Cardiac fibroblast (primary cell): ENCODE measurements around the gene MEP1A.
"Not testable (repeated sequence)": the region's sequence is repeated elsewhere in the genome, so short reads cannot be mapped to it uniquely, and the experiment has no call there.

Experiments
- DNase-seq, 2 donors: peaks; one replicate each; pipeline versions ENCODE4 v3.0.0 to v3.0.0-alpha.2; 2010; ENCODE audit warnings: low read depth in 2 of 2
- H3K4me3 ChIP-seq, 2 donors: replicated peaks in 1 of 2; 1 replicate in 1 of 2; 2 replicates in 1 of 2; pipeline ENCODE4 v1.5.1; 2011; ENCODE audit warnings: low read depth in 2 of 2, low read length in 2 of 2, mild to moderate bottlenecking in 2 of 2, moderate library complexity in 1 of 2
- CTCF ChIP-seq: IDR thresholded peaks from one replicate; pipeline ENCODE4 v1.5.1; 2011; ENCODE audit warnings: low read depth, mild to moderate bottlenecking, low read length, inconsistent platforms

MEP1A gene

DNA sequence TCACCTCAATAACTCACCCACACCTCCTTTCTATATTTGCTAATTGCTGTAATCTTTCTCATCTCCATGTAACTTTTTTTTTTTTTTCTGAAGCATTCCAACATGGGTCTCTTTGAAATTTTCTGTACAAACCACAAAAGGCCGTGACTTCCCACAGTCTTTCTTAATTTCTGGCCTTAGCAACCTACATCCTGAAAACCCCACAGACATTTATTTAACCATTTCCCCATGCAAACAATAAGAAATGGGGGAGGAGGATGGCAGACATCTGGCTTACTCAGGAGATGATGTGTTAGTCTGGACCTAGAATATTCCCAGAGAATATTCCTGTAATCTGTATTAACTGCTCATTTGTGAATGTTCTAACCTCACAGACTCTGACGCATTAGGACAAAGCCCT, 57.6 kb downstream of the MEP1A start:
- H3K4me3 ChIP-seq = no peak overlapping the region
- TF ChIP-seq CTCF = no peak
- peak; percentile 11 to 76 for DNase-seq

GRCh38 chr6:46851576-46851975, 58.4 kb downstream of the MEP1A start:
- peak; percentile 25 to 32 for DNase-seq
- H3K4me3 ChIP-seq = not testable (repeated sequence)

DNA sequence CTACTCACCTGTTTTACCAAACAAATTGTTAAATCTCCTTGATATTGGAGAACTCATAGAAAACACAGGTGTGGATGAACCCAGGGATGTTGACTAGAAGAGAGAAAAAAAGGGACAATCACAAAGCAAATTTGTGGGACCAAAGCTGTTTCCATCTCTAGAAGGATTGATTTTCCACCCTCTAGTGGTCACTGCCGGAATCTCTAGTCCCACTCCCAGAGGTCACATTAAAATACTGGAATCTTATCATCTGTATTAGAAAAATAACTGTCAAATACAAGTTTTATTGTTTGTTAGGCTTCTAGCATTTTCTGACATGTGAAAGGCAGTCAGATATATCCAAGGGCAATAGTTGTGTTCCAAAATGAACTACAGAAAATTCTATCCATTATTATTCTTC, 62.8 kb downstream of the MEP1A start:
- not testable (repeated sequence) for H3K4me3 ChIP-seq
- peak; percentile 70 for TF ChIP-seq CTCF
- DNase-seq = peak; percentile 30 to 44

- no peak overlapping the region for H3K4me3 ChIP-seq
- DNase-seq = no peak
- no peak for TF ChIP-seq CTCF
Measured at GRCh38 chr6:46862381-46862780, 69.2 kb downstream of the MEP1A start.

GRCh38 chr6:46863791-46864190, 70.6 kb downstream of the MEP1A start:
- no peak for DNase-seq
- TF ChIP-seq CTCF = no peak
- no peak overlapping the region for H3K4me3 ChIP-seq

DNA sequence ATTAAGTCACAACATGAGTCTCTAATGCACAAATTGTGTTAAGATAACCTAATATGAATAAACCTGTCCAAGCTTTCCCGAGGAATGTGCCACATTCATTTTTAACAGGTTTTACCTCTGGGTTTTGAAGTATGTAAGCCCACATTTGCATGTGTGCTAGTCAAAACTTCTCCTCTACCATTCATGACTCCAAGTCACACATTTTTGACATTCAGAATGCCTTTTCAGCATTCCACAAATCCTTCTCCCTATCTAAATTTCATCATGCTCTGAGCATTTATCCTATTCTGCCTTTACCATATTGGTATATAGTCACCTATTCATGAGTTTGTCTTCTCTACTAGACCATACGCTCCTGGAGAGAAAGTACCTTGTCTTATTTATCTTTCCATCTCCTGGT, 72.0 kb downstream of the MEP1A start:
- DNase-seq = no peak
- TF ChIP-seq CTCF = no peak
- H3K4me3 ChIP-seq = no peak overlapping the region

DNA sequence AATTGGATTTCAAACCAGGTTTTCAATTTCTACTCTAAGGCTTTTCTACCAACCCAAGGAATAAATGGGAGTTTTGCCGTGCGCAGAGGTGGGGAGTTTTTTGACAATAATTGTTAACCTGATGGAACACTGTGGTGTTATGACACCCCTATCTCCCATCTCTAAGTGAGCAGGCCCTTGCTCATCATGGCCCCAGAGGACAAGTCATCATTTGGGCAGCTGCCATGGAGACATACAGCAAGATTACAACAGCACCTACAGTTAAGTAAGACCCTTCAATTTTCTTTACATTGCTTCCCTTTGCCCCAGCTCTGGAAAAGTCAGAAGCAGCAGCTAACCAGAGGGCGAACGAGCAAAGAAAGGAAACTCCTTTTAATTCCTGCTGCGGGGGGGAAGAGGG, 74.2 kb downstream of the MEP1A start:
- TF ChIP-seq CTCF = no peak
- no peak overlapping the region for H3K4me3 ChIP-seq
- peak in 1 of 2 donors; percentile 42 for DNase-seq

DNA sequence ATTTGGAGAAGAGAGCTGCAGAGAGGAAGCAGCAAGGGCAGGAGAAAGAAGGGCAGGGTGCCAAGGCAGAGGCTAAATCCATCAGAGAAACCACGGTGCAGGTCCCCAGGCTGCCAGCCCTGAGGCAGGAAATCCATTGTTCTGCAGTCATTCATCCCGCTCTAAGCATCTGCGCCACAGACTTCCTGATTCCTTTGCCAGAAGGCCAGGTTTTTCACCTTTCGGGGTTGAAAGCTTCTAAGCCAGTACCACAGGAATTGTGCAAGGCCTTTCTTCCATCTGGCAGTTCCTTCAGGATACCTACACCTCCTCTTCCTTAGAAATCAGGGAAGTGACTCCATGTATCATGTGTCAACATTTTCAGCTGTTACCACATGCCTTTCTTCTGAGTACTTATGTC, 82.9 kb downstream of the MEP1A start:
- no peak for TF ChIP-seq CTCF
- DNase-seq = peak; percentile 74 to 89
- H3K4me3 ChIP-seq = no peak overlapping the region
